Measurements from ENCODE around the gene GOLGA7B.

DNA sequence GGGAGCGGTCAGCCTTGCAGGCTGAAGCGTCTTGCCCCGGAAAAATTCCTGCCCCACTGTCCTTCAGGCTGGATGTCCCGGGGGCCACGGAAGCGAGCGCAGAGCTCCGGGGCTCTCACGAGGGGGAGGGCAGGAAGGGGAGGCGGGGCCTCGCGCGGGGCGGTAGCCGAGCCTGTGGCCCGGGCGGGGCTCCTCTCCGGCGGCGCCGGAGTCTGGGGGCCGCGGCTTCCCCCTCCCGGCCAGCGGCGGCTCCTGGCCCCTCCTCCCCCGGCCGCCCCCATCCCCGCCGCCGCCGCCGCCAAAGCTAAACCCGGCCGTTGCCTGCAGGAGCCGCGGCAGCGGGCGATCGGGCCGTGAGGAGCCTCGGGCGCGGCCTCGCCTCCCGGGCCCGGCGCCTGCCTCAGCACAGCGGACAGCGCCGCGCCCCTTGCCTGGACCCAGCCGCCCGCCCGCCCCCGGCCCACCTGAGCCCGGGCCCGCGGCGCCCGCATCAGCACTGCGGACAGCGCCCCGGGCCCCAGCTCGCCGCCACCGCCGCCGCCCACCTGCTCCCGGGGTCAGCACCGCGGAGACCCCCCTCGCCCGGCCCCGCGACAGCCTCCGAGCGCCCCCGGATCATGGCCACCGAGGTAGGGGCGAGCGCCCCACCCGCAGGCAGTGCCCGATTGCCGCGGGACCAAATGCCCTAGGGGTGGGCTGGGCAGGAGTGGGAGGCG lies at the start of gene GOLGA7B:
- TF ChIP-seq CTCF (IDR thresholded peaks at IDR 0.05), result no peak
- TF ChIP-seq, protein P1, sequence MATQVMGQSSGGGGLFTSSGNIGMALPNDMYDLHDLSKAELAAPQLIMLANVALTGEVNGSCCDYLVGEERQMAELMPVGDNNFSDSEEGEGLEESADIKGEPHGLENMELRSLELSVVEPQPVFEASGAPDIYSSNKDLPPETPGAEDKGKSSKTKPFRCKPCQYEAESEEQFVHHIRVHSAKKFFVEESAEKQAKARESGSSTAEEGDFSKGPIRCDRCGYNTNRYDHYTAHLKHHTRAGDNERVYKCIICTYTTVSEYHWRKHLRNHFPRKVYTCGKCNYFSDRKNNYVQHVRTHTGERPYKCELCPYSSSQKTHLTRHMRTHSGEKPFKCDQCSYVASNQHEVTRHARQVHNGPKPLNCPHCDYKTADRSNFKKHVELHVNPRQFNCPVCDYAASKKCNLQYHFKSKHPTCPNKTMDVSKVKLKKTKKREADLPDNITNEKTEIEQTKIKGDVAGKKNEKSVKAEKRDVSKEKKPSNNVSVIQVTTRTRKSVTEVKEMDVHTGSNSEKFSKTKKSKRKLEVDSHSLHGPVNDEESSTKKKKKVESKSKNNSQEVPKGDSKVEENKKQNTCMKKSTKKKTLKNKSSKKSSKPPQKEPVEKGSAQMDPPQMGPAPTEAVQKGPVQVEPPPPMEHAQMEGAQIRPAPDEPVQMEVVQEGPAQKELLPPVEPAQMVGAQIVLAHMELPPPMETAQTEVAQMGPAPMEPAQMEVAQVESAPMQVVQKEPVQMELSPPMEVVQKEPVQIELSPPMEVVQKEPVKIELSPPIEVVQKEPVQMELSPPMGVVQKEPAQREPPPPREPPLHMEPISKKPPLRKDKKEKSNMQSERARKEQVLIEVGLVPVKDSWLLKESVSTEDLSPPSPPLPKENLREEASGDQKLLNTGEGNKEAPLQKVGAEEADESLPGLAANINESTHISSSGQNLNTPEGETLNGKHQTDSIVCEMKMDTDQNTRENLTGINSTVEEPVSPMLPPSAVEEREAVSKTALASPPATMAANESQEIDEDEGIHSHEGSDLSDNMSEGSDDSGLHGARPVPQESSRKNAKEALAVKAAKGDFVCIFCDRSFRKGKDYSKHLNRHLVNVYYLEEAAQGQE (IDR thresholded peaks at IDR 0.05; ENCODE audit: insufficient read depth in 1 of 2, low read depth in 2 of 2, low read length in 1 of 2), result peak; percentile 72 to 84; a peak in 3 of 4 replicates
